OCI-LY1 (cell line): Measurements from ENCODE around the gene ZNF598.

ENCODE experiments used
- EZH2 ChIP-seq: fragments of 200-600 bp; sonication (generic), shearing (Covaris generic); IDR thresholded peaks from 2 replicates; pipeline ENCODE4 v1.8.0; 2017; ENCODE audit warnings: borderline replicate concordance, mixed run types, mild to moderate bottlenecking, antibody characterized with exemption, low read length, moderate library complexity, mixed read lengths
- TF ChIP-seq, protein P1 (sequence below): fragments of 200-600 bp; sonication (generic), shearing (Covaris generic); IDR thresholded peaks from 2 replicates; pipeline ENCODE4 v1.5.1; 2017; ENCODE audit warnings: mild to moderate bottlenecking, antibody characterized with exemption, low read length, moderate library complexity, mixed read lengths

DNA sequence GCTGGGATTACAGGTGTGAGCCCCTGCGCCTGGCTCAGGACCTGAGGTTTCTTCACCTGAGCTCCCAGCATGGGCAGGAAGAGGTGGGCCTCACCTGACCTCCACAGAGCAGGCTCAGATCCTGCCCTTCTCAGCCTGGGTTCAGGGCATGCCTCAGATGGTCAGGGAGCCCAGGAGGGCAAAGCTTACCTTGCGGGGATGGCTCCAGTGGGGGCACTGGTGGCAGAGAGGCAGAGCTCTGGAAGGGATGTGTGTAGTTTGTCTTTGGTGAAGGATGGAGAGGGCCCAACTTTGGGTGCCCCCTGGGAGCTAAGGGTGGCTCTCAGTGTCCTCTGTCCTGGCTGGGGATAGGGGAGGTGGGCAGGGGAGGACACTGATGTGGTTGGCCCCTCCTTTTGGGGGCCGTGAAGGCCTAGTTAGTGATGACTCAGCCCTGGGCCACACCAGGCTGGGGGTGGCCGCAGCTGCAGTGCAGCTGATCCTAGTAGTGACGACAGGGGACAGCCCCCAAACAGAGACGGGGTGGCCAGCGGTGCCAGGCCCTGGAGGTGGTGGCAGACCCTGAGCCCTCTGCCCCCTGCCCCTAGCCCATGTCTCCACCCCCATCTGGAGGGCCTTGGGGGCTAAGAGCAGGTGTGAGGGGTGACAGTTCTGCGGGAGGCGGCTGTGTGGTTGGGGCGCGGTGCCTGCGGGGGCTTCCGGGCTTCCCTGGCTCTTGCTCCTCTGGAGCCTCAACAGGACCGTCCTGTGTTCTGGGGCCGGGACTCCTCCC lies 22.9 kb upstream of the ZNF598 start:
- TF ChIP-seq, protein P1, sequence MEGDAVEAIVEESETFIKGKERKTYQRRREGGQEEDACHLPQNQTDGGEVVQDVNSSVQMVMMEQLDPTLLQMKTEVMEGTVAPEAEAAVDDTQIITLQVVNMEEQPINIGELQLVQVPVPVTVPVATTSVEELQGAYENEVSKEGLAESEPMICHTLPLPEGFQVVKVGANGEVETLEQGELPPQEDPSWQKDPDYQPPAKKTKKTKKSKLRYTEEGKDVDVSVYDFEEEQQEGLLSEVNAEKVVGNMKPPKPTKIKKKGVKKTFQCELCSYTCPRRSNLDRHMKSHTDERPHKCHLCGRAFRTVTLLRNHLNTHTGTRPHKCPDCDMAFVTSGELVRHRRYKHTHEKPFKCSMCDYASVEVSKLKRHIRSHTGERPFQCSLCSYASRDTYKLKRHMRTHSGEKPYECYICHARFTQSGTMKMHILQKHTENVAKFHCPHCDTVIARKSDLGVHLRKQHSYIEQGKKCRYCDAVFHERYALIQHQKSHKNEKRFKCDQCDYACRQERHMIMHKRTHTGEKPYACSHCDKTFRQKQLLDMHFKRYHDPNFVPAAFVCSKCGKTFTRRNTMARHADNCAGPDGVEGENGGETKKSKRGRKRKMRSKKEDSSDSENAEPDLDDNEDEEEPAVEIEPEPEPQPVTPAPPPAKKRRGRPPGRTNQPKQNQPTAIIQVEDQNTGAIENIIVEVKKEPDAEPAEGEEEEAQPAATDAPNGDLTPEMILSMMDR: no peak
- TF ChIP-seq EZH2: no peak
